Left lung (tissue), 10 donors: ENCODE measurements around the gene PRAMEF11. TPM values are rescaled to one million over a fixed set of nuclear protein-coding genes. Genes with fewer than 3 reads are reported as not detected.
"Not testable (repeated sequence)": the region's sequence is repeated elsewhere in the genome, so short reads cannot be mapped to it uniquely, and the experiment has no call there.

Source experiments
- ATAC-seq: fragments of 200-7000 bp; cut with Tn5 transposase; one replicate; pipeline ENCODE4 v1.9.1; 2020; ENCODE audit warnings: moderate library complexity
- DNase-seq, 4 donors: peaks; one replicate each; pipeline ENCODE4 v3.0.0-alpha.2; 2013 to 2020
- H3K27ac ChIP-seq, 2 donors: fragments of 200-600 bp; sonication (generic) in 1 of 2; one replicate each; pipeline versions ENCODE4 v1.5.0 to v1.8.0; 2020 to 2021
- H3K27me3 ChIP-seq, 2 donors: fragments of 200-600 bp; sonication (generic) in 1 of 2; one replicate each; pipeline versions ENCODE4 v1.5.0 to v1.8.0; 2020 to 2021
- H3K36me3 ChIP-seq, 2 donors: fragments of 200-600 bp; sonication (generic) in 1 of 2; one replicate each; pipeline versions ENCODE4 v1.5.0 to v1.8.0; 2020 to 2021
- H3K4me1 ChIP-seq, 2 donors: fragments of 200-600 bp; one replicate each; pipeline ENCODE4 v1.8.0; 2021
- H3K4me3 ChIP-seq, 2 donors: fragments of 200-600 bp; sonication (generic) in 1 of 2; one replicate each; pipeline versions ENCODE4 v1.5.0 to v1.8.0; 2020 to 2021; ENCODE audit warnings: mild to moderate bottlenecking in 1 of 2
- H3K9me3 ChIP-seq, 2 donors: fragments of 200-600 bp; sonication (generic) in 1 of 2; one replicate each; pipeline versions ENCODE4 v1.5.0 to v1.8.0; 2020 to 2021
- intact Hi-C, 2 donors: fragments of 100-400 bp; cut with DNase I; formaldehyde crosslinking; loops; one replicate each; pipeline versions ENCODE4 v1.11.2 to v1.14.2; 2022
- polyA plus RNA-seq, 6 donors: library from polyadenylated mRNA; unstranded; fragments of 120-200 nt; gene quantifications; one replicate each; pipeline ENCODE4 v1.2.1, GENCODE V29; 2013; ENCODE audit not compliant: insufficient read length in 6 of 6
- total RNA-seq, 2 donors: library from RNA; stranded (reverse); fragmentation: NEBNext Ultra II Directional; extraction: Animal tissue kit (Norgen Biotek cat#: 25700); gene quantifications; one replicate each; pipeline ENCODE4 v1.2.1, GENCODE V29; 2021
- TF ChIP-seq, protein P1 (sequence below), 2 donors: fragments of 200-600 bp; sonication (generic) in 1 of 2; IDR thresholded peaks; one replicate each; pipeline versions ENCODE4 v1.5.0 to v1.8.0; 2021; ENCODE audit warnings: antibody characterized with exemption in 2 of 2
- donor health status: DM: no; HTN: yes; CAD: no.
- donor health status: DM: no; HTN: no; CAD: no.

PRAMEF11 gene
- total and polyA plus RNA-seq, 8 donors: not detected

DNA sequence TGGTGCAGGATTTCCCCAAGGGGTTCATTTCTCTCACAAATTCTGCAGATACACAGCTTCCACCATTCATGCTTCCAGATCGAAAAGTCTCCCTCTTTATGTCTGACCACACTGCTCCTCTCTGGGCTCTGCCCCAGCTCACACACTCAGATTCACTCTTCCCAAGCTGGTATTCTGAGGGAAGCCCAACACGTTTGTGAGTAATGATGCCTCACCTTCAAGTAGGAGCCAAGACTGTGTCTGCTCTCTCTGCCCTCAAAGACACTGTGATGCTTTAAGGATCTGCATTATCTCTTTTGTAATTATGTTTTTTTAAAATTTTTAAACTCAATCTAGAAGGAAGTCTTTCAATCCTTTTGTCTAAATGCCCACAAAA, 19.8 kb downstream of the PRAMEF11 start:
- Histone ChIP-seq H3K9me3 (no peaks in the 10 kb centered on the region), H3K36me3 (no peaks in the 10 kb centered on the region), H3K4me1 (no peaks in the 10 kb centered on the region), H3K4me3 (no peak overlapping the region), H3K27ac (no peak overlapping the region), H3K27me3 (peaks cover 0 to 4% of the 10 kb centered on the region in 2 donors)
- intact Hi-C loops: no loop called here
- TF ChIP-seq, protein P1, sequence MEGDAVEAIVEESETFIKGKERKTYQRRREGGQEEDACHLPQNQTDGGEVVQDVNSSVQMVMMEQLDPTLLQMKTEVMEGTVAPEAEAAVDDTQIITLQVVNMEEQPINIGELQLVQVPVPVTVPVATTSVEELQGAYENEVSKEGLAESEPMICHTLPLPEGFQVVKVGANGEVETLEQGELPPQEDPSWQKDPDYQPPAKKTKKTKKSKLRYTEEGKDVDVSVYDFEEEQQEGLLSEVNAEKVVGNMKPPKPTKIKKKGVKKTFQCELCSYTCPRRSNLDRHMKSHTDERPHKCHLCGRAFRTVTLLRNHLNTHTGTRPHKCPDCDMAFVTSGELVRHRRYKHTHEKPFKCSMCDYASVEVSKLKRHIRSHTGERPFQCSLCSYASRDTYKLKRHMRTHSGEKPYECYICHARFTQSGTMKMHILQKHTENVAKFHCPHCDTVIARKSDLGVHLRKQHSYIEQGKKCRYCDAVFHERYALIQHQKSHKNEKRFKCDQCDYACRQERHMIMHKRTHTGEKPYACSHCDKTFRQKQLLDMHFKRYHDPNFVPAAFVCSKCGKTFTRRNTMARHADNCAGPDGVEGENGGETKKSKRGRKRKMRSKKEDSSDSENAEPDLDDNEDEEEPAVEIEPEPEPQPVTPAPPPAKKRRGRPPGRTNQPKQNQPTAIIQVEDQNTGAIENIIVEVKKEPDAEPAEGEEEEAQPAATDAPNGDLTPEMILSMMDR (IDR thresholded peaks at IDR 0.05): no peak
- no peak for ATAC-seq
- no peak for DNase-seq

DNA sequence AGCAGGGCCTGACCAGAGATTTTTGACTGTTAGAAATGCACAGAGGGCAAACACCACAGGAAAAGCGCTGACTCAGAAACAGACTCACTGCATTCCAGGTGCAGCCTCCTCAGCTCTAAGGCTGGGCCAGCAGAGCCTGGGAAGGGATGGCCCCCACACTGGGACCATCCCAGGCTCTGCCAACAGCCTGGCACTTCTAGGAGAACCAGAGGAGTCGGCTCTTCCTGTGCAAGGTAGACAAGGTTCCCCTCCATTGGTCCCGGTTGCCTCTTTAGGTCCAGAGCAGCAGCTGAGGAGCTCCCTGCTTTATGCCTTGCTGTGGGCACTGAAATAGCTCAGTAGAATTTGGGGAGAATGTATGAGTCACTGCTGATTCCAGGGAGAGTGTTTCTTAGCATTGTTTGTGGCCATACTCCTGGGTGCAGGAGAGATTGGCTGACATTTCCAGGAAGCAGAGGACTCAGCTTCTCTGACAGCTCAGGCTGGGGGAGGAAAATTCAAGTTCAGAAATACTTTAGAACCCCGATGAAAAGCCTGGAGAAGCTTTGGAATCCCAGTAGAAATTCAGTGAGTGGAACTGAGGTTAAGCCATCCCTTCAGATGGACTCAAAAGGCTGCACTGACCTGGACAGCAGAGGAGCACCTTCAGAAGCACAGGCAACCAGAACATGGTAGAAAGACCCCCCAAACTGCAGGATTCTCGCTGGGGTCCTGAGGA, 20.4 kb downstream of the PRAMEF11 start:
- intact Hi-C loops: no loop called here
- Histone ChIP-seq H3K4me1 (no peaks in the 10 kb centered on the region), H3K36me3 (no peaks in the 10 kb centered on the region)

DNA sequence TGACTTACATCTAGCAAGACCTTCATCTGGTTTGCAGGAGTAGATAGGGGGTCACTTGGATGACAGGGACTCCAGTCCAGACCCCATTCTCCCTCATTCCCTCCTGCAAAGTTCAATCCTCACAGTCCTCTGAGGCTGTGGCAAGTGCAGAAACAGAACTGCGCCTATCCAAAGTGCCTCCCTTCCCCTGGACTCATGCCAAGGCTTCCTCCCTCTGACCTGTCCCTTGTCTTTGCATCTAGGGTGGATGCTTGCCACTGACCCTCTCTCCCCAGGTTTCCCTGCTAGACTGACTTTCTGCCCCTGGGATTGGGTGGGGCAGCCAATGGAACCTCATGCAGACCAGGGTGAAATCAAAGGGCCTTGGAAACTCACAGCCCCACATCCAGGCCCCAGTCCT, 21.3 kb downstream of the PRAMEF11 start:
- TF ChIP-seq, protein P1 (IDR thresholded peaks at IDR 0.05): no peak
- Histone ChIP-seq H3K4me3 (no peak overlapping the region), H3K9me3 (peaks cover 0 to 6% of the 10 kb centered on the region in 2 donors), H3K27me3 (peaks cover 0 to 5% of the 10 kb centered on the region in 2 donors), H3K36me3 (no peaks in the 10 kb centered on the region), H3K27ac (no peak overlapping the region), H3K4me1 (no peaks in the 10 kb centered on the region)
- ATAC-seq: no peak
- intact Hi-C loops: no loop called here
- DNase-seq: no peak

More for the DNA sequence above, 20.4 kb downstream of the PRAMEF11 start:
- TF ChIP-seq, protein P1 (IDR thresholded peaks at IDR 0.05): no peak
- ATAC-seq (peak; percentile 25), DNase-seq (no peak)
- no peak overlapping the region for H3K27ac ChIP-seq
- H3K9me3 ChIP-seq: no peaks in the 10 kb centered on the region
- H3K27me3 ChIP-seq: peaks cover 0 to 5% of the 10 kb centered on the region in 2 donors
- no peak overlapping the region for H3K4me3 ChIP-seq

- intact Hi-C loops: no loop called here
- Histone ChIP-seq H3K4me3 (no peak overlapping the region), H3K9me3 (peaks cover 0 to 4% of the 10 kb centered on the region in 2 donors), H3K27me3 (no peaks in the 10 kb centered on the region), H3K27ac (no peak overlapping the region), H3K36me3 (no peaks in the 10 kb centered on the region), H3K4me1 (no peaks in the 10 kb centered on the region)
- ATAC-seq (no peak), DNase-seq (no peak)
- TF ChIP-seq, protein P1 (IDR thresholded peaks at IDR 0.05): no peak
These were observed 31.5 kb downstream of the PRAMEF11 start for GRCh38 chr1:12799730-12800129.

DNA sequence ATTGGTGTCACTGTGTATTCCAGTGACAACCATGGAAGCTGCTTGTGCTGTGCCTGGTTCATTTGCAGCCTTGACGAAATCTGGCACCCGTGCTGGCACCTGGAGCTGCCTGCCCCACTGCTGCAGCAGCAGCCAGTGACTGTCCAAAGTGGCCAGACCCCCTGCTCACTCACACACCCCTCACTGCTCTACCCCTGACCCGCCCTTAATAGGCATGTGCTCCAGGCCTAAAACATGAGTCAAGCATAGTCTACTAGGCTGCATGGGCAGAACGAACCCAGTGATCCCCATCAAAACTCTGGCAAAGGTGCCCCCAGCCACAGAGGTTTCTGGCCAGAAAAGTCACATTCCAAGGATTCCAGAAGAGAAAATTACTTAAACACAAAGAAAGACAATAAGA, 32.3 kb downstream of the PRAMEF11 start:
- ATAC-seq (no peak), DNase-seq (no peak)
- no peaks in the 10 kb centered on the region for H3K4me1 ChIP-seq
- H3K36me3 ChIP-seq: no peaks in the 10 kb centered on the region
- intact Hi-C loops: no loop called here
- H3K9me3 ChIP-seq: no peaks in the 10 kb centered on the region
- TF ChIP-seq, protein P1 (IDR thresholded peaks at IDR 0.05): no peak
- no peak overlapping the region for H3K27ac ChIP-seq
- no peaks in the 10 kb centered on the region for H3K27me3 ChIP-seq
- no peak overlapping the region for H3K4me3 ChIP-seq

- H3K27me3 ChIP-seq, H3K27ac ChIP-seq, ATAC-seq, intact Hi-C loops, DNase-seq, H3K9me3 ChIP-seq, H3K4me1 ChIP-seq, H3K36me3 ChIP-seq, H3K4me3 ChIP-seq: not testable (repeated sequence)
These were observed 40.1 kb downstream of the PRAMEF11 start, which contains the start of gene PRAMEF1 for GRCh38 chr1:12791097-12791496. Gene PRAMEF1 (plus strand): TSS chr1:12791397. CDS start chr1:12793228, 1,831 bp downstream.

GRCh38 chr1:12784729-12785128, 46.5 kb downstream of the PRAMEF11 start:
- intact Hi-C loops, H3K36me3 ChIP-seq, H3K4me1 ChIP-seq, ATAC-seq, H3K27me3 ChIP-seq, H3K4me3 ChIP-seq, DNase-seq, H3K27ac ChIP-seq: not testable (repeated sequence)
- H3K9me3 ChIP-seq: peaks cover 0 to 35% of the 10 kb centered on the region in 2 donors

GRCh38 chr1:12783783-12784182, 47.4 kb downstream of the PRAMEF11 start:
- H3K27ac ChIP-seq, H3K36me3 ChIP-seq, intact Hi-C loops, H3K27me3 ChIP-seq, H3K4me1 ChIP-seq, DNase-seq, H3K4me3 ChIP-seq, ATAC-seq: not testable (repeated sequence)
- peaks cover 0 to 35% of the 10 kb centered on the region in 2 donors for H3K9me3 ChIP-seq
